IMR-90 (cell line): ENCODE data around the gene EVPL.

Experiments used
- BHLHE40 ChIP-seq: fragments of 150-350 bp; IDR thresholded peaks from 2 replicates; pipeline ENCODE4 v1.6.1; 2016; ENCODE audit warnings: mild to moderate bottlenecking, low read depth, low read length
- MAFK ChIP-seq: IDR thresholded peaks from 2 replicates; pipeline ENCODE4 v1.6.1; 2012; ENCODE audit warnings: low read depth, low read length, improper control_type of control experiment
- POLR2A ChIP-seq: IDR thresholded peaks from 2 replicates; pipeline ENCODE4 v1.6.1; 2012; ENCODE audit warnings: mild to moderate bottlenecking, low read depth, low read length
- RAD21 ChIP-seq: IDR thresholded peaks from 2 replicates; pipeline ENCODE4 v1.6.1; 2012; ENCODE audit warnings: low read length, improper control_type of control experiment
- TF ChIP-seq, protein P1 (sequence below): conservative IDR thresholded peaks from 2 replicates; pipeline ENCODE4 v1.5.1; 2012; ENCODE audit warnings: mild to moderate bottlenecking, low read depth, low read length, improper control_type of control experiment

DNA sequence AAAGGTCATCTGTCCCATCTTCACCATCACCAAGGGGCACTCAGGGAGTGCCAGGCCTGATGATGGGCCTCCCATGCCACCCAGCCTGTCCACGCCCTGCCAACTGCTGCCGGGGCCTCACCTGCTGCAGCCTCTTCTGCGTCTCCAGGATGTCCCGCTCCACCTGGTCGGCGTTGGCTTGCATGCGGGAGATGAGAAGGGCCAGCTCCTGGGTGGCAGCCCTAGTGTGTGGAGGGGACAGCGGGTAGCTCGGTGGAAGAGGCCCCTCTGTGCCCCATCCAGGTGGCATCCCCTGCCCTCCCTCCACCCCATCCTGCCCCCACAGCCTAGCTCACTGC is 3.2 kb downstream of the EVPL start:
- TF ChIP-seq, protein P1, sequence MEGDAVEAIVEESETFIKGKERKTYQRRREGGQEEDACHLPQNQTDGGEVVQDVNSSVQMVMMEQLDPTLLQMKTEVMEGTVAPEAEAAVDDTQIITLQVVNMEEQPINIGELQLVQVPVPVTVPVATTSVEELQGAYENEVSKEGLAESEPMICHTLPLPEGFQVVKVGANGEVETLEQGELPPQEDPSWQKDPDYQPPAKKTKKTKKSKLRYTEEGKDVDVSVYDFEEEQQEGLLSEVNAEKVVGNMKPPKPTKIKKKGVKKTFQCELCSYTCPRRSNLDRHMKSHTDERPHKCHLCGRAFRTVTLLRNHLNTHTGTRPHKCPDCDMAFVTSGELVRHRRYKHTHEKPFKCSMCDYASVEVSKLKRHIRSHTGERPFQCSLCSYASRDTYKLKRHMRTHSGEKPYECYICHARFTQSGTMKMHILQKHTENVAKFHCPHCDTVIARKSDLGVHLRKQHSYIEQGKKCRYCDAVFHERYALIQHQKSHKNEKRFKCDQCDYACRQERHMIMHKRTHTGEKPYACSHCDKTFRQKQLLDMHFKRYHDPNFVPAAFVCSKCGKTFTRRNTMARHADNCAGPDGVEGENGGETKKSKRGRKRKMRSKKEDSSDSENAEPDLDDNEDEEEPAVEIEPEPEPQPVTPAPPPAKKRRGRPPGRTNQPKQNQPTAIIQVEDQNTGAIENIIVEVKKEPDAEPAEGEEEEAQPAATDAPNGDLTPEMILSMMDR, result no peak
- no peak for TF ChIP-seq RAD21
- TF ChIP-seq POLR2A, result no peak
- TF ChIP-seq MAFK, result no peak
- no peak for TF ChIP-seq BHLHE40
